Measurements from ENCODE around the gene LAMA2.

The LAMA2 gene

GRCh38 chr6:129195161-129195560, 312.2 kb downstream of the LAMA2 start:
- H3F3A ChIP-seq (ENCODE audit: insufficient read depth, low read length) = no peaks in the 10 kb centered on the region
- no peak overlapping the region for H3K27ac ChIP-seq (ENCODE audit: low read depth, low read length, poor library complexity, severe bottlenecking)
- no peaks in the 10 kb centered on the region for H3K27me3 ChIP-seq (ENCODE audit: insufficient read depth, low read length)
- no peaks in the 10 kb centered on the region for H3K9me2 ChIP-seq (ENCODE audit: low read depth, low read length)
- no peak overlapping the region for H2AFZ ChIP-seq (ENCODE audit: low read length)
- H3K4me1 ChIP-seq (ENCODE audit: insufficient read depth, low read length, severe bottlenecking) = peaks cover 4% of the 10 kb centered on the region
- no peaks in the 10 kb centered on the region for H3K79me2 ChIP-seq (ENCODE audit: insufficient read depth, low read length)
- H3K9me3 ChIP-seq (ENCODE audit: low read length) = no peaks in the 10 kb centered on the region
- no peak for TF ChIP-seq EZH2 (IDR thresholded peaks at IDR 0.05; ENCODE audit: borderline replicate concordance, low read length)
- no peak for TF ChIP-seq CTCF (IDR thresholded peaks at IDR 0.05; ENCODE audit: low read length)
- H3K36me3 ChIP-seq (ENCODE audit: insufficient read depth, low read length) = no peaks in the 10 kb centered on the region
- no peak overlapping the region for H3K4me3 ChIP-seq (ENCODE audit: low read depth, low read length, poor library complexity, severe bottlenecking)
- no peaks in the 10 kb centered on the region for H4K20me1 ChIP-seq (ENCODE audit: insufficient read depth, low read length)
- H3K9ac ChIP-seq (ENCODE audit: low read length) = no peak overlapping the region
- no peak overlapping the region for H3K4me2 ChIP-seq (ENCODE audit: low read length)

GRCh38 chr6:129195643-129196042, 312.7 kb downstream of the LAMA2 start:
- no peaks in the 10 kb centered on the region for H3K36me3 ChIP-seq (ENCODE audit: insufficient read depth, low read length)
- H3K9ac ChIP-seq (ENCODE audit: low read length) = no peak overlapping the region
- peaks cover 4% of the 10 kb centered on the region for H3K4me1 ChIP-seq (ENCODE audit: insufficient read depth, low read length, severe bottlenecking)
- no peaks in the 10 kb centered on the region for H3F3A ChIP-seq (ENCODE audit: insufficient read depth, low read length)
- no peaks in the 10 kb centered on the region for H3K9me3 ChIP-seq (ENCODE audit: low read length)
- H4K20me1 ChIP-seq (ENCODE audit: insufficient read depth, low read length) = no peaks in the 10 kb centered on the region
- no peaks in the 10 kb centered on the region for H3K9me2 ChIP-seq (ENCODE audit: low read depth, low read length)
- no peak overlapping the region for H3K4me3 ChIP-seq (ENCODE audit: low read depth, low read length, poor library complexity, severe bottlenecking)
- H2AFZ ChIP-seq (ENCODE audit: low read length) = no peak overlapping the region
- H3K79me2 ChIP-seq (ENCODE audit: insufficient read depth, low read length) = no peaks in the 10 kb centered on the region
- no peak overlapping the region for H3K4me2 ChIP-seq (ENCODE audit: low read length)
- H3K27me3 ChIP-seq (ENCODE audit: insufficient read depth, low read length) = no peaks in the 10 kb centered on the region
- H3K27ac ChIP-seq (ENCODE audit: low read depth, low read length, poor library complexity, severe bottlenecking) = no peak overlapping the region
- TF ChIP-seq EZH2 (IDR thresholded peaks at IDR 0.05; ENCODE audit: borderline replicate concordance, low read length) (no peak), CTCF (IDR thresholded peaks at IDR 0.05; ENCODE audit: low read length) (no peak)

- Histone ChIP-seq H3K4me2 (ENCODE audit: low read length) (no peak overlapping the region), H3K9me2 (ENCODE audit: low read depth, low read length) (no peaks in the 10 kb centered on the region)
- TF ChIP-seq EZH2 (IDR thresholded peaks at IDR 0.05; ENCODE audit: borderline replicate concordance, low read length) (no peak), CTCF (IDR thresholded peaks at IDR 0.05; ENCODE audit: low read length) (no peak)
Observed at GRCh38 chr6:129197154-129197553, 314.2 kb downstream of the LAMA2 start.

More at GRCh38 chr6:129197154-129197553, 314.2 kb downstream of the LAMA2 start:
- no peaks in the 10 kb centered on the region for H3K36me3 ChIP-seq (ENCODE audit: insufficient read depth, low read length)
- H2AFZ ChIP-seq (ENCODE audit: low read length) = no peak overlapping the region
- no peak overlapping the region for H3K9ac ChIP-seq (ENCODE audit: low read length)
- no peaks in the 10 kb centered on the region for H3K27me3 ChIP-seq (ENCODE audit: insufficient read depth, low read length)
- H3K4me3 ChIP-seq (ENCODE audit: low read depth, low read length, poor library complexity, severe bottlenecking) = no peak overlapping the region
- H3K9me3 ChIP-seq (ENCODE audit: low read length) = no peaks in the 10 kb centered on the region
- no peak overlapping the region for H3K27ac ChIP-seq (ENCODE audit: low read depth, low read length, poor library complexity, severe bottlenecking)
- H3K4me1 ChIP-seq (ENCODE audit: insufficient read depth, low read length, severe bottlenecking) = peaks cover 3% of the 10 kb centered on the region
- no peaks in the 10 kb centered on the region for H3F3A ChIP-seq (ENCODE audit: insufficient read depth, low read length)
- no peaks in the 10 kb centered on the region for H3K79me2 ChIP-seq (ENCODE audit: insufficient read depth, low read length)
- no peaks in the 10 kb centered on the region for H4K20me1 ChIP-seq (ENCODE audit: insufficient read depth, low read length)
